ENCODE measurements around the gene PKHD1. TPM values are rescaled to one million over a fixed set of nuclear protein-coding genes. Genes with fewer than 3 reads are reported as not detected.
A peak's percentile ranks its signal among the peaks of the same experiment; 100 is the strongest.

PKHD1 gene
- total RNA-seq, 1 experiment from 2014 or later, result 3.4 TPM

DNA sequence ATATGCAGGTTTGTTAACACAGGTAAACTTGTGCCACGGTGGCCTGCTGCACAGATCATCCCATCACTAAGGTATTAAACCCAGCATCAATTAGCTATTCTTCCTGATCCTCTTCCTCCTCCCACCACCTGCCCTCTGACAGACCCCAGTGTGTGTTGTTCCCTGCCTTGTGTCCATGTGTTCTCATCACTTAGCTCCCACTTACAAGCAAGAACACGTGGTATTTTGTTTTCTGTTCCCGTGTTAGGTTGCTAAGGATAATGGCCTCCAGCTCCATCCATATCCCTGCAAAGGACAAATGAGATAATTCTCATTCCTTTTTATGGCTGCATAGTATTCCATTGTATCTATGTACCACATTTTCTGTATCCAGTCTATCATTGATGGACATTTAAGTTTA is 294.0 kb downstream of the PKHD1 start:
- in situ Hi-C loops (cut with HindIII; ENCODE audit: low pct_unique_long_range_greater_than_20kb, low sequenced_read_pairs), result no loop called here
- DNase-seq (ENCODE audit: low read depth), result no peak

DNA sequence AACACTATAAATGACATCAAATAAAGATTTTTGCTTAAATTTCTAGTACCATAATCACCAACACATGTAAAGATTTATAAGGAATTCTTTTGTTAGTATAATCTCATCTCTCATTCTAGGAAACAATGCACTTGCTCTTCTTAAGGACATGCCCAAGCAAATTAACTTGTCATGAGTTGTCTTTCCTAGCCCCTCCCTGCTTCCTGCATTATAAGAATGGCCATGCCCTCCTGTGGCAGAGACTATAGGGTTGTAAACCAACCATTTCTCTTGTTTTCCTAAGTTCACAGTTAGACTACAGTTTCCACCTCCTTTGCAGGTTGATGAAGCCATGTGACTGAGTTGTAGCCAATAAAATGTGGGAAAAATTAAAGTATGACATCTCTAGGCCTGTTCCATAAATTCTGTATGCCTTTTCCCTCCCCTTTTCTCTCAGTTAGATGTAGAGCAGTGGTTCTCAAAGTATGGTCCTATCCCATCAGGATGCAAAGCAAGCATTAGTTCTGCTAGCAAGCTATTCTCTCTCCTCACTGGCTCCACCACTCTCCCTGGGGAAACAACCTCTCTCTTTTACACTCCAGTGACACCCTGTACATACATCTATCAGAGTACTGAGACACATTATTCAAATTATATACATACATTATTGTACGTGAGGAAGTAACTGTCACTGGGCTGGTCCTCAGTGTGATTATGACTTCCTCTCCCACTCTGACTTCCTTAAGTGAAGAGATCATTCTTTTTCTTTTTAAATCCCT is 295.0 kb downstream of the PKHD1 start:
- no peak for DNase-seq (ENCODE audit: low read depth)
- in situ Hi-C loops (cut with HindIII; ENCODE audit: low pct_unique_long_range_greater_than_20kb, low sequenced_read_pairs), result no loop called here

DNA sequence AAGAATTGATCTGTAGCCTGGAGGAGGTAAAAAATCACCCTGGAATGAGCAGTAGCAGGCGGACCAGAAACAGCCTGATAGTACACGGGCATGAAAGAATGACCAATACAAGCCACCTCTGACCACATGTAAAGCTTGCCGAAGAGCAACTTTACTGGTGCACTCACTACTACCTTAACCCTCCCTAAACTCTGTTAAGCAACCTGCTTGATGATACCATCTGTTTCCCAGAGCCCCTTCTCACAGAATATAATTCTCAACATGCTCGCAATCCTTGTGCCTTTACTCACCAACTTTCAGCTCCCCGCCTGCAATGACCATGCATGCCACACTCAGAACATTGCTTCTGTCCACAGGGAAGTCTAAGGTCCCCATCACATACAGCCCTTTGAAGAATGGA is 296.5 kb downstream of the PKHD1 start:
- in situ Hi-C loops (cut with HindIII; ENCODE audit: low pct_unique_long_range_greater_than_20kb, low sequenced_read_pairs), result no loop called here
- no peak for DNase-seq (ENCODE audit: low read depth)

DNA sequence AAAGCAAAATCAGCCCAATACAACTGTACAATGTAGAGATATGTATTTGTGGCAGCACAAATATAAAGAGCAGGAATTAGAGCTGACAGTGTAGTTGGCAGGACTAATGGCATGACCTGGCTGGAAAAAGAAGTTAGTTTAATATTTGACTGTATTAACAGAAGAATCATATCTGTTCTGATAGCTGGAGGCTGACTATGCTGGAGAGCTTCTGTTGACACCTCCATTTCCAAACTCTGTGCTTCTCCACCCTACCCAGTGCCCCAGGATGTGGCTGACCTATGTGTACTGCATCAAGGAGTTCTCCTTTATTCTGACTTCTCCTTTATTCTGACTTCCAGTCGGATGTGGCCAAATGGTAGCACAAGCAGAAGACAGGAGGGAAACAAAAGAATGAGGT is 299.3 kb downstream of the PKHD1 start:
- DNase-seq (ENCODE audit: low read depth), result no peak
- in situ Hi-C loops (cut with HindIII; ENCODE audit: low pct_unique_long_range_greater_than_20kb, low sequenced_read_pairs), result no loop called here

DNA sequence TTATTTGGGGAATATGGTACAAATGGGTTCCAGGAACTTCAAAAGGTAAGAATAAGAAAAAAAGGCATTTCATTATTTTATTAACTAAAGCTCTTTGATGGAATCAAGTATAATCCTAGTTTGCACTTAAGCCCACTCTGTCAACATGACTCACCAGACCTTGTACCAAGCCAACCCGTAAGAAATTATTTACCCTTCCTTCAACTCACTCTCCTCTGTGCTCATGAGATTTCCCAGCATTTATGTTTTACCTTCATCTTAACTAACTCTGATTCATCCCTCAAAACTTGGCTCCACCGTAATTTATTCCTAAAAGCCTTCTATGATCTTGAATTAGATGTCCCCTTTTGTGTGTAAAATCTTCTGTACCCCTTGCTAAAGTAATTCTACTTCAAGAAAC is 308.7 kb downstream of the PKHD1 start:
- DNase-seq (ENCODE audit: low read depth), result no peak
- in situ Hi-C loops (cut with HindIII; ENCODE audit: low pct_unique_long_range_greater_than_20kb, low sequenced_read_pairs), result no loop called here

DNA sequence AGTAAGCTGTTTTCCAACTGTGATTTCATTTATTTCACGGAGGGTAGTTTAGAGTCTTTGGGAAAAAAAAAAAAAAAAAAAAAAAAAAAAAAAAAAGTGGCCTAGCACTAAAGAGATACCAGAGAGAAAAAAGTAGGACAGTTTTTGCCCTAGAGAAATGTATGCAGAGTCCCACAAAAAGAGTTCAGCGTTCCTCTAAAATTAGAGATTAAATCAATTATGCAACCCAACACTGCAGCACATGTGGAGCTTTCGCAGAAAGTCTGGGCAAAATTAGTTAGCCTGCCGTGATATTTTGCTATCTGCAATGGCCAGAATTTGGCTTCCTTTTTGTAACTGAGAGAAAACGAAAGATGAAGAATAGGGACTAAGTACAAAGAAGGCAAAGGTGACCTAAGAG is 309.8 kb downstream of the PKHD1 start:
- in situ Hi-C loops (cut with HindIII; ENCODE audit: low pct_unique_long_range_greater_than_20kb, low sequenced_read_pairs), result no loop called here
- DNase-seq (ENCODE audit: low read depth), result no peak

DNA sequence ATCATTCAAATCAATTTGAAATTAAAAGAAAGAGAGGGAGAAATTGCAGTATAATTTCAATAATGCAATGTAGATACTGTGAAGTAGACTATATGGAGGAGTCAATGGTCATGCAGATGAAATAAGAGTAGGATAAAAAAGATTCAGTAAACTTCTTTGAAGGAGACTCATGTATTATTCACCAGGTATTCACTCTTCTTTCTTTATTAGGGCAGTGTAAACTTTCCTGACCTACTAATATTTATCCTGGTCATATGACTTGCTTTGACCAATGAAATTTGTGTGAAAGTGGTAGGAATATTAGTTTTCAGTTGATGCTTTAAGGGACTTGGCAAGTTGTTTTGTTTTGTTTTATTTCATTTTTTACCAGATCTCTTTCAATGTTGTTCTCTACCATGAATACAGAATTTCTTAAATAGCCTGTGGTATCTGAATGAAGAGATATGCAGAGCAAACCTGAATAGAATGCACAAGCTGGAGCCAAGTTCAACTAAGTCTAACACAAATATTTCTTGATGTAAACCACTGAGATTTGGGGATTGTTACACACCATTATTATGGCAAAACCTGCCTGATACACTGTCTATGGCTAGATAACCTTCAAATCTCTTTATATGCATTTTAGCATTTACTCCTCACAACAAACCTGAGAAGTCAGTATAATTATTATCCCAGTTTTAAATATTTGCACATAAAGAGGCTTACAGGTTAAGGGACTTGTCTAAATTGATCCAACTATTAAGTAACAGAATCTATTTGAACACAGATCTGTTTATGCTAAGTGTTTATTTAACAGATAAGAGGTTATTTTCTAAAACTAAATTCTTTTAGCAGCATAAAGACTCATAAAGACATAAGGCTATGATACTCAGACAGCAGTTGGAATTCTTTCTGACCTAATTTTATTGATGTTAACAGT is 311.2 kb downstream of the PKHD1 start:
- in situ Hi-C loops (cut with HindIII; ENCODE audit: low pct_unique_long_range_greater_than_20kb, low sequenced_read_pairs), result no loop called here

DNA sequence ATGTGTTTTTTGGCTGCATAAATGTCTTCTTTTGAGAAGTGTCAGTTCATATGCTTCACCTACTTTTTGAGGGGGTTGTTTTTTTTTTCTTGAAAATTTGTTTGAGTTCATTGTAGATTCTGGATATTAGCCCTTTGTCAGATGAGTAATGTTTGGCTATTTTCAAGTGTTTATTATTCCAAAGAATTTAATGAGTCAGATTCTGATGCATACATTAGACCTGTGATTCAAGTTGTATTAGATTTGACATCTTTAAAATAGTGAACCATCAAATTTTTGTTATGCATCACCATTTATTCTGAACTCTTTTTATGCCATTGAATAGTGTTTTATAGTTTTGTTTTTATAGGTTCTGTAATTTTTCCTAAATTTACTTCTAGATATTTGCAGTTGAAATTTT is 319.3 kb downstream of the PKHD1 start:
- in situ Hi-C loops (cut with HindIII; ENCODE audit: low pct_unique_long_range_greater_than_20kb, low sequenced_read_pairs), result no loop called here
- no peak for DNase-seq (ENCODE audit: low read depth)

More for the DNA sequence above, 311.2 kb downstream of the PKHD1 start:
- DNase-seq (ENCODE audit: low read depth), result no peak

DNA sequence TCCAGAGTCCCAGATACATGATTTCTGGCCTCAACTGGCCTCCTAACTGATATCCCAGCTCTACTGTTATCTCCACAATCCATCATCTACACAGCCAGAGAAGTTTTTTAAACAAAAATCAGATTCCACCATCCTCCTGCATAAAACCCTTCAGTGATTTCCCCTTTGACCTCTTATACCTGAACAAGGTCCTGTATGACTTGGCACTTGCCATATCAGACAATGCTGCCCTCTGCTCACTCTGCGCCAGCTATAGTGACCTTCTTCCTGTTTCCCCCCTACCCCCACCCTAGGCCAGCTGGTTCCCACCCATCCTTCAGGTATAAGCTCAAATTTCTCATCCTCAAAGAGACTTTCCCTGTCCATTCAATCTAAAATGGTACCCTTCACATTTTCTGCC is 322.2 kb downstream of the PKHD1 start:
- DNase-seq (ENCODE audit: low read depth), result no peak
- in situ Hi-C loops (cut with HindIII; ENCODE audit: low pct_unique_long_range_greater_than_20kb, low sequenced_read_pairs), result no loop called here

DNA sequence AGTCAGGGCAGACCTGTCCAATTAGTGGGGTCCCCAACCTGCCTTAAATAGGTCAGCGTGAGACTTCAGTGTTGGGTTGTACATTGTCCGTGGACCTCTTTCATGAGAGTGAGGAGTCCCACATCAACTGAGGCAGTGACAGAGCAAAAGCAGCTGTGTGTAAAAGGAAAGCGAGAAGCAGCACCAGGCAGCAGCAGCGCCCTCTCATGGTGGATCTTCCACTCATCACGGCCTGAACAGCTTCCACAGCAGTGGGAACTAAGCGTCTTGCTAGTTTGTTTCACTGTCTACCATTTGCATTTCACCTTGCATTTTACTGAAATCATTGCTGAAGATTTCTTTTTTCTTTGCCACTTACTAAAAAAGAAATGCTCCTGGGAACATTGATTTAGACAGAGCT is 333.8 kb downstream of the PKHD1 start:
- DNase-seq (ENCODE audit: low read depth), result no peak
- in situ Hi-C loops (cut with HindIII; ENCODE audit: low pct_unique_long_range_greater_than_20kb, low sequenced_read_pairs), result no loop called here

DNA sequence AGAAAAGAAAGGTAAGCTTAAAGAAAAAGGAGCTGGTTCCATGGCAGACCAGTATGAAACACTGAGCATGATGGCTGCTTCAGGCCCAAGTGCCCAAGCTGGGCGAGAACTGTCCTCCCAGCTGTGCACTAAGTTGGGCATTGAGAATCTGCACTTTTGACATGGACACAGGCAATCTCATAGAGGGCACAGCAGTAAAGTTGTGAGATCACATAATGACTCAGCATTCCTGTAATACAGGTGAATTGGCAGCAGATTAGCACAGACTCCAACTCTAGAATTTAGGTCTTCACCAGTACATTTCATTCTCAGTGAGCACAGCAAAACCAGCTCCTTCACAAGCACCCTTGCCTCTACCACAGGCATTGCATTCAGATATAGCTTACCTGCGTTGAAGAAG is 343.4 kb downstream of the PKHD1 start:
- DNase-seq (ENCODE audit: low read depth), result peak; percentile 19
- in situ Hi-C loops (cut with HindIII; ENCODE audit: low pct_unique_long_range_greater_than_20kb, low sequenced_read_pairs), result no loop called here

DNA sequence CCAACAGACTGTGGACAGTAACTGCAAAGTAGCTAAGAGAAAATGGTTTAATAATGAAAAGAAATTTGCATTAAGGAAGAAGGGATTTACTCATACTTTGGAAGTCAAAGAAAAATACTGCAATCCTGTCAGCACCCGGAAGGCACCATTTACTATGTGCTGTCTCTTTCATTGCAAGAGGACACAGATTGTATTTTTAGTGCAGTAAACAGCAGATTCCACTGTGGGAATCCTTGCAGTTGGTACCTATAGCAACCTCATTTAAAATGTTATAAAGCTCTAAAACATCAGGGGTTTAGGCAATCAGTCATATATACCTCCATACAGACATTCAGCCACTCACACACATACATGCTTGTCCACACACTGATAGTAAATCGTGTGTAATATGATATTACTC is 346.8 kb downstream of the PKHD1 start:
- in situ Hi-C loops (cut with HindIII; ENCODE audit: low pct_unique_long_range_greater_than_20kb, low sequenced_read_pairs), result no loop called here
- no peak for DNase-seq (ENCODE audit: low read depth)

DNA sequence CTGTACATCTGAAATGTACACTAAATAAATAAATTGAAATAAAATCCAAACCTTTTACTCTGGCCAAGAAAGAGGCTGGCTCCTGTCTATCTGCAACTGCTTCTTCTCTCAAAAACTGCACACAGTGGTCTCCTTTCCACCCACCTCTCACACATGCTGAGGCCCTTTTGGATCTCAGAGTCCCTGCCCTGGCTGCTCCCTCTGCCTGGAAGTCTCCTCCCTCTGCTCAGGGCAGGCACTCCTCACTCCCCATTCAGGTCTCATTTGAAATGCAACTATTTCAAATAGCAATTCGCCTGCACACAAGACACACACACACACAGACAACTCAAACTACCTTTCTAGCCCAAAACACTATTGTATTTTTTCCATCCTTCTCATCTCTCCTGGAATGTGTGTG is 348.8 kb downstream of the PKHD1 start:
- no peak for DNase-seq (ENCODE audit: low read depth)
- in situ Hi-C loops (cut with HindIII; ENCODE audit: low pct_unique_long_range_greater_than_20kb, low sequenced_read_pairs), result no loop called here

DNA sequence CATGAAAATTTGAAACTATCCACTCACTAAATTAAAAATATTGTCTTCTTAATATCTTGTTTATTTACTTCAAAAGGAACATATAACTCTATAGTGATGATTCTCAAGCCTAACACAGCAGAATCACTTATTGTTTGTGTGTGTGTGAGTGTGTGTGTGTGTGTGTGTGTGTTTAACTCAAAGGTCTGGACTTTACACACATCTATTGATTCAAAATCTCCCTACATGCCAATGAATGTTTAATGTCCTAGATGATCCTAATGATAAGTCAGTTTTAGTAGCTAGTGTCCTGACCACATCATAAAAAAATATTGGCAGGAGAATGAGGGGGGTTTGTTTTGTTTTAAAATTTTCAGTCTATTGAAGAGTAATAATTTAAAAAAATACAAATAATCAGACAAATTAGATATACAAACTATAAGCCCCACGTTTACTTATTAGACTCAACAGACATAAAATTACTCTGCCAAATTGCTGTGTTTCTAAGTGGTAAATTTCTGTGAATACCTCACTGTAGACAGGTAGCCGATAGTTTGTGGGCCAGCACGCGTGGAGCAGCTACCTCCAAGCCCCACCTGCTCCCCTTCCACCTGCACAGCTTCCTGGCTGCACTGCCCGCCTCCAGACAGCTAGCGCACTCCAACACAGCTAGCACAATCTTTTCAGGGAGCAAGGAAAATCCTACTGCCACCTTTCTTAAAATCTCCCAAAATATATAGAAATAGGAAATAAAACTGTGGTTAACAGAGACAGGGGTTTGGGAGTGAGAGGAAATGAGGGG is 349.6 kb downstream of the PKHD1 start:
- in situ Hi-C loops (cut with HindIII; ENCODE audit: low pct_unique_long_range_greater_than_20kb, low sequenced_read_pairs), result no loop called here
- no peak for DNase-seq (ENCODE audit: low read depth)

DNA sequence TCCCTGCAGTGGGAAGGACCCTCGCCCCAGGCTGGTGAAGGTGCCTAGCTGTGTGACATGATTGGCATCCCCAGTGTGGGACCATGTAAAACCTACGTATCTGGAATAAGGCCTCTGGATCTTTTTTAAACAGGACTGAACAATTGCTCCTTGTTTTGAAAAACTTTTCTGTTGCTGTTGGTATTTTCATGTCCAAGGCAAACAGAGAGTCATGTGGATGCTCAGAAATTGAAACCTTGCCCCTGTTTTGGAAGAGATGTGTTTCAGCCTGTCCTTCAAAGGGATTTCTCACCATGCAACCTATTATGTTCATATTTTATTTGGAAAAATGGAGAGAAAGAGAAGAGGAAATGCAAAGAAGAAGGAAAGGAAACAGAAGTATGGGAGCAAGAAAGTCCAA is 362.3 kb downstream of the PKHD1 start:
- DNase-seq (ENCODE audit: low read depth), result no peak
- in situ Hi-C loops (cut with HindIII; ENCODE audit: low pct_unique_long_range_greater_than_20kb, low sequenced_read_pairs), result no loop called here

DNA sequence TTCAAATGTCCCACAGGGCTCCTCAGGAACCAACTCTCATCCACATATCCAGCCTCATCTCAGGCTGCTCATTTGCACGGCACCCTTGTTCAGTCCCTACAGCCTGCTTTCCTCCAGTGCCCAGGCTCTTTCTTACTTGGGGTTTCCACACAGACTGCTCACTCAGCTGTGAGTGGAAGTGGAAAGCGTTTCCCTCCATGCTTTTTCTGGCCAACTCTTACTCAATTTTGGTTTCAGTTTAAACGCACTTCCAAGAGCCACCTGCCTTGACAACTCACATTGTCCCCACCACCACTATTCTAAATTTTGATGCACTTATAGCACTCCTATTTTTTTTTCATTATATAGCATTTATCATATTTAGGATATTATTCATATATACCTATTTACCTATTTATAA is 367.1 kb downstream of the PKHD1 start:
- in situ Hi-C loops (cut with HindIII; ENCODE audit: low pct_unique_long_range_greater_than_20kb, low sequenced_read_pairs), result no loop called here
- DNase-seq (ENCODE audit: low read depth), result no peak

DNA sequence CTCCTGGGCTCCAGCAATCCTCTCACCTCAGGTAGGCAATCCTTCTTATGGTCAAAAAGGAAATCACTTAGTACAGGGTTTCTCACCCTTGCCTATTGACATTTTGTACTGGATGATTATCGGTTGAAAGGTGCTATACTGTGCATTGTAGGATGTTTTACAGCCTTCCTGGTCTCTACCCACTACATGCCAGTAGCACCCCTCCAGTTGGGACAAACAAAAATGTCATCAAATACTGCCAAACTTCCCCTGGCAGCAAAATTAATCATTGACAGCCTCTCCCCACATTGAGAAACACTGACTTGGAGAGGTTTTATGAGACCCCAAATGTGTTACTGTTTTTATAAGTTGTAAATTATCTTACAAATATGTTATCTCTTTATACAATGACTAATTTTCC is 368.1 kb downstream of the PKHD1 start:
- no peak for DNase-seq (ENCODE audit: low read depth)

DNA sequence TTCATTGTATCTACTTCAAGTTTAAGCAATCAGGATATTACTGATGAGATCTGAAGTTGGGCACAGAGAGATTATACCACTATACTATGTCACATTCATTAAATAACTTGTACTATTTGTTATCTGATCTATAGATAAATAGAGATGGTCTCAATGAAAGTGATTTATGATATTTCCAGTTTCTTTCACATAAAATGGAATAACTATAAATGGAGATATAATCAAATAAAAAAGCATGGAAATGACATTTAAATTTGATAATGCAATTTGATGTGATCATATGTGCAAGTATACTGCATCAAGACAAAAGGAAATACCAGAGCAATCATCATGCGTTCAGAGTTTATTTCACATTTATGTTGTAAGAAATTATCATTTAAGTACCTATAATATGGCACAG is 368.9 kb downstream of the PKHD1 start:
- DNase-seq (ENCODE audit: low read depth), result no peak
- in situ Hi-C loops (cut with HindIII; ENCODE audit: low pct_unique_long_range_greater_than_20kb, low sequenced_read_pairs), result no loop called here

More for the DNA sequence above, 368.1 kb downstream of the PKHD1 start:
- in situ Hi-C loops (cut with HindIII; ENCODE audit: low pct_unique_long_range_greater_than_20kb, low sequenced_read_pairs), result no loop called here

DNA sequence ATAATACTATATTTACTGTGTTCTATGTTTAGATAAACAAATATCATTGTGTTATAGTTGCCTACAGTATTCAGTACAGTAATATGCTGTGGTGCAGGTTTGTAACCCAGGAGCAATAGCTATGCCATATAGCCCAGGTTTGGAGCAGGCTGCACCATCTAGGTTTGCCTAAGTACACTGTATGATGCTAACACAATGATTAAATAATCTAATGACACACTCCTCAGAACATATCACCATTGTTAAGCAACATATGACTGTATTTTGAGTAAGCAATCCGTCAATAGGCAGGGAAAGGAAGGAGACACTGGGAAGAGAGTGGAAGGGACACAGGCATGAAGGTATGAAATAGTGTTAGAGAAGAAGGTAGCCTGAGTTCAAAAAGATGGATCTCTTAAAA is 369.9 kb downstream of the PKHD1 start:
- in situ Hi-C loops (cut with HindIII; ENCODE audit: low pct_unique_long_range_greater_than_20kb, low sequenced_read_pairs), result no loop called here
- no peak for DNase-seq (ENCODE audit: low read depth)

Data from Caki2 (cell line).